HCT116 (cell line): ENCODE measurements around the gene PRDX6.

Experiments
- ATF3 ChIP-seq: IDR thresholded peaks from 2 replicates; pipeline ENCODE4 v1.6.1; 2012
- ELF1 ChIP-seq: IDR thresholded peaks from 2 replicates; pipeline ENCODE4 v1.6.1; 2012; ENCODE audit warnings: low read depth, borderline replicate concordance
- EZH2 ChIP-seq: fragments of 200-600 bp; sonication (generic); IDR thresholded peaks from 2 replicates; pipeline ENCODE4 v1.6.1; 2017; ENCODE audit warnings: antibody characterized with exemption, mixed run types
- POLR2A ChIP-seq: IDR thresholded peaks from 2 replicates; pipeline ENCODE4 v1.7.0; 2011; ENCODE audit warnings: borderline replicate concordance; ENCODE audit not compliant: insufficient read depth, insufficient read length; ENCODE audit errors: extremely low read depth
- RAD21 ChIP-seq: IDR thresholded peaks from 2 replicates; pipeline ENCODE4 v1.6.1; 2012; ENCODE audit warnings: low read depth, mild to moderate bottlenecking
- SP1 ChIP-seq: IDR thresholded peaks from 2 replicates; pipeline ENCODE4 v1.6.1; 2012; ENCODE audit warnings: low read depth
- YY1 ChIP-seq: IDR thresholded peaks from 2 replicates; pipeline ENCODE4 v1.6.1; 2011; ENCODE audit warnings: low read length, low read depth, moderate library complexity, mild to moderate bottlenecking; ENCODE audit not compliant: insufficient replicate concordance; ENCODE audit errors: extremely low read depth
- ZBTB33 ChIP-seq: IDR thresholded peaks from 2 replicates; pipeline ENCODE4 v1.6.1; 2011; ENCODE audit warnings: mild to moderate bottlenecking, low read length, moderate library complexity; ENCODE audit not compliant: insufficient replicate concordance; ENCODE audit errors: extremely low read depth
- TF ChIP-seq, protein P1 (sequence below), 3 experiments: fragments of 200-600 bp in 1 of 3; sonication (generic) in 1 of 3; IDR thresholded peaks in 2 of 3; conservative IDR thresholded peaks in 1 of 3; 2 replicates each; pipeline ENCODE4 v1.5.1; 2012 to 2017; ENCODE audit warnings: low read depth in 2 of 3, low read length in 2 of 3, antibody characterized with exemption in 1 of 3, borderline replicate concordance in 1 of 3, control low read depth in 1 of 3, mild to moderate bottlenecking in 1 of 3, mixed read lengths in 1 of 3, mixed run types in 1 of 3, moderate library complexity in 1 of 3; ENCODE audit not compliant: insufficient read depth in 1 of 3

- TF ChIP-seq POLR2A: no peak
- TF ChIP-seq, protein P1, sequence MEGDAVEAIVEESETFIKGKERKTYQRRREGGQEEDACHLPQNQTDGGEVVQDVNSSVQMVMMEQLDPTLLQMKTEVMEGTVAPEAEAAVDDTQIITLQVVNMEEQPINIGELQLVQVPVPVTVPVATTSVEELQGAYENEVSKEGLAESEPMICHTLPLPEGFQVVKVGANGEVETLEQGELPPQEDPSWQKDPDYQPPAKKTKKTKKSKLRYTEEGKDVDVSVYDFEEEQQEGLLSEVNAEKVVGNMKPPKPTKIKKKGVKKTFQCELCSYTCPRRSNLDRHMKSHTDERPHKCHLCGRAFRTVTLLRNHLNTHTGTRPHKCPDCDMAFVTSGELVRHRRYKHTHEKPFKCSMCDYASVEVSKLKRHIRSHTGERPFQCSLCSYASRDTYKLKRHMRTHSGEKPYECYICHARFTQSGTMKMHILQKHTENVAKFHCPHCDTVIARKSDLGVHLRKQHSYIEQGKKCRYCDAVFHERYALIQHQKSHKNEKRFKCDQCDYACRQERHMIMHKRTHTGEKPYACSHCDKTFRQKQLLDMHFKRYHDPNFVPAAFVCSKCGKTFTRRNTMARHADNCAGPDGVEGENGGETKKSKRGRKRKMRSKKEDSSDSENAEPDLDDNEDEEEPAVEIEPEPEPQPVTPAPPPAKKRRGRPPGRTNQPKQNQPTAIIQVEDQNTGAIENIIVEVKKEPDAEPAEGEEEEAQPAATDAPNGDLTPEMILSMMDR (IDR thresholded peaks at IDR 0.05 in 2 of 3, conservative IDR thresholded peaks at IDR 0.05 in 1 of 3; ENCODE audit: borderline replicate concordance in 1 of 3, insufficient read depth in 1 of 3, low read depth in 2 of 3, low read length in 2 of 3): no peak
- no peak for TF ChIP-seq YY1
- no peak for TF ChIP-seq SP1
- TF ChIP-seq ATF3: no peak
- no peak for TF ChIP-seq ZBTB33
- no peak for TF ChIP-seq ELF1
- TF ChIP-seq EZH2: no peak
- TF ChIP-seq RAD21: no peak
Measured at GRCh38 chr1:173504268-173504667, 27.1 kb downstream of the PRDX6 start.
